AG04450 (cell line): Measurements from ENCODE around the gene RAB3B. TPM values are rescaled to one million over a fixed set of nuclear protein-coding genes. Genes with fewer than 3 reads are reported as not detected.

ENCODE experiments used
- CTCF ChIA-PET: fragments of 300-600, 350-600 bp; formaldehyde crosslinking; extraction: SDS; loops from one replicate; lab custom pipeline; 2022; ENCODE audit warnings: antibody characterized with exemption, inconsistent platforms; lab: Charles Lee
- POLR2A ChIA-PET: fragments of 350-600 bp; formaldehyde crosslinking; extraction: SDS; loops from one replicate; lab custom pipeline; 2021; ENCODE audit warnings: antibody characterized with exemption, inconsistent platforms; lab: Yijun Ruan, JAX
- DNase-seq: peaks from one replicate; pipeline ENCODE4 v3.0.0-alpha.2; 2011; ENCODE audit warnings: low read depth, low spot score
- H3K27ac ChIP-seq: one replicate; pipeline ENCODE4 v1.5.1; 2012; ENCODE audit warnings: low read depth, low read length, control low read depth
- H3K27me3 ChIP-seq: one replicate; pipeline ENCODE4 v1.6.0; 2012; ENCODE audit warnings: low read length; ENCODE audit not compliant: control insufficient read depth, insufficient read depth
- H3K4me3 ChIP-seq: 2 replicates; pipeline ENCODE4 v1.5.1; 2011; ENCODE audit warnings: mild to moderate bottlenecking, low read depth, low read length, control low read depth
- H3K9me3 ChIP-seq: 2 replicates; pipeline ENCODE4 v1.5.1; 2012; ENCODE audit warnings: low read length; ENCODE audit not compliant: control insufficient read depth, insufficient read depth
- polyA minus RNA-seq: library from RNA; depleted of rRNA, polyadenylated mRNA; stranded (reverse); fragments of >200 nt; gene quantifications from 2 replicates; pipeline ENCODE4 v1.2.3, GENCODE V29; 2011; rRNA and poly(A)+ RNA removed
- polyA plus RNA-seq: library from polyadenylated mRNA; depleted of rRNA; stranded (reverse); fragments of >200 nt; gene quantifications from 2 replicates; pipeline ENCODE4 v1.2.3, GENCODE V29; 2011; rRNA removed
- TF ChIP-seq, protein P1 (sequence below): IDR thresholded peaks from 2 replicates; pipeline ENCODE4 v1.5.1; 2011; ENCODE audit warnings: low read depth, low read length, control low read depth, inconsistent platforms

RAB3B gene, protein sequence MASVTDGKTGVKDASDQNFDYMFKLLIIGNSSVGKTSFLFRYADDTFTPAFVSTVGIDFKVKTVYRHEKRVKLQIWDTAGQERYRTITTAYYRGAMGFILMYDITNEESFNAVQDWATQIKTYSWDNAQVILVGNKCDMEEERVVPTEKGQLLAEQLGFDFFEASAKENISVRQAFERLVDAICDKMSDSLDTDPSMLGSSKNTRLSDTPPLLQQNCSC
- polyA plus RNA-seq (28.4 and 28.6 TPM in 2 replicates), polyA minus RNA-seq (51.1 and 66.1 TPM in 2 replicates)

DNA sequence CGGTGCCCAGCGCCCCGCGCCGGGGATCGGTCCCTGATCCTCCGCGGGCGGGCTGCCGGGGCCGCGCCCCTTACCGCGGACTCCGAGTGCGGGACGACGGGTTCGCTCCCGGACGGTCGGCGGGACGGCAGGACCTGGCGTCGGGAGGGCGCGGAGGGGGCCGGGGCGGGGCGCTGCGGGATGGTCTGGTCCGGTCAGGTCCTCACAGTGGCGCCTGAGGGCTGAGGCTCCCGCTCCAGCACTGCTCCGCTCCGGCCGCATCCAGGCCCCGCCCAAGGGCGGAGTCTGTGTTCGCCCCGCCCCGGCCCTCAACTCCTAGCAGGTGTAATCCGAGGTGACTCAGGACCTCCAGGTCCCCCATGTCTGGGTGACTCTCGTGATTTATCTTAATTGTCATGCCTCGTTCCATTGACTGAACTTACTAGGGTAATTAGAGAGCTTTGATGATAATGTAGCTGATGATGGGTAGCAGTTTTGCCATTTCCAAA is at the start of gene RAB3B:
Gene RAB3B, minus strand, starts transcription at position 223 of the 488 bp plus-strand sequence. CDS start 13,583 bp downstream, outside the sequence.
- CTCF ChIA-PET, result no interaction called here
- TF ChIP-seq, protein P1, sequence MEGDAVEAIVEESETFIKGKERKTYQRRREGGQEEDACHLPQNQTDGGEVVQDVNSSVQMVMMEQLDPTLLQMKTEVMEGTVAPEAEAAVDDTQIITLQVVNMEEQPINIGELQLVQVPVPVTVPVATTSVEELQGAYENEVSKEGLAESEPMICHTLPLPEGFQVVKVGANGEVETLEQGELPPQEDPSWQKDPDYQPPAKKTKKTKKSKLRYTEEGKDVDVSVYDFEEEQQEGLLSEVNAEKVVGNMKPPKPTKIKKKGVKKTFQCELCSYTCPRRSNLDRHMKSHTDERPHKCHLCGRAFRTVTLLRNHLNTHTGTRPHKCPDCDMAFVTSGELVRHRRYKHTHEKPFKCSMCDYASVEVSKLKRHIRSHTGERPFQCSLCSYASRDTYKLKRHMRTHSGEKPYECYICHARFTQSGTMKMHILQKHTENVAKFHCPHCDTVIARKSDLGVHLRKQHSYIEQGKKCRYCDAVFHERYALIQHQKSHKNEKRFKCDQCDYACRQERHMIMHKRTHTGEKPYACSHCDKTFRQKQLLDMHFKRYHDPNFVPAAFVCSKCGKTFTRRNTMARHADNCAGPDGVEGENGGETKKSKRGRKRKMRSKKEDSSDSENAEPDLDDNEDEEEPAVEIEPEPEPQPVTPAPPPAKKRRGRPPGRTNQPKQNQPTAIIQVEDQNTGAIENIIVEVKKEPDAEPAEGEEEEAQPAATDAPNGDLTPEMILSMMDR, result no peak
- POLR2A ChIA-PET, result interaction anchor here (0.7 kb wide), 1 partner anchor 8 kb away, joined by 4 read pairs; no protein-coding TSS in a partner anchor
- Histone ChIP-seq H3K27me3 (peaks cover 4% of the 10 kb centered on the region), H3K9me3 (no peaks in the 10 kb centered on the region), H3K4me3 (peak within 1 kb of the TSS; percentile 67), H3K27ac (no peak within 1 kb of the TSS)
- DNase-seq, result peak; percentile 6

DNA sequence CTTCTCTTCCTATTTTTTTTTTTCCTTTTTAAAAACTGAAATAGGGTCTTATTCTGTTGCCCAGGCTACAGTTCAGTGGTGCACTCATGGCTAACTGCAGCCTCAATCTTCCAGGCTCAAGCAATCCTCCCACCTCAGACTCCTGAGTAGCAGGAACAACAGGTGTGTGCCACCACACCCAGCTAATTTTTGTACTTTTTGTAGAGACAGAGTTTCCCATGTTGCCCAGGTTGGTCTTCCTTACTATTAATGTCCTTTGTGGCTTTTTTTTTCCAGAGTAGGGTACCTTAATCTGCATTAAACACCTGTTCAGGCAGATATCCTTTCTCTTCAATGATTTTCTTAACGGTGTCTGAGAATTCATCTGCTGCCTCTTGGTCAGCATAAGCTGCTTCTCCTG is 47.4 kb upstream of the RAB3B start:
- DNase-seq, result no peak
- H3K9me3 ChIP-seq, result no peaks in the 10 kb centered on the region
- TF ChIP-seq, protein P1, result no peak
- H3K27ac ChIP-seq, result no peak overlapping the region
- ChIA-PET CTCF (interaction anchor here (0.8 kb wide), 1 partner anchor 10 kb away, joined by 4 read pairs; no protein-coding TSS in a partner anchor), POLR2A (interaction anchor here (0.7 kb wide), 1 partner anchor 426 kb away, joined by 6 read pairs; no protein-coding TSS in a partner anchor)
- H3K27me3 ChIP-seq, result no peaks in the 10 kb centered on the region
- H3K4me3 ChIP-seq, result no peak overlapping the region

DNA sequence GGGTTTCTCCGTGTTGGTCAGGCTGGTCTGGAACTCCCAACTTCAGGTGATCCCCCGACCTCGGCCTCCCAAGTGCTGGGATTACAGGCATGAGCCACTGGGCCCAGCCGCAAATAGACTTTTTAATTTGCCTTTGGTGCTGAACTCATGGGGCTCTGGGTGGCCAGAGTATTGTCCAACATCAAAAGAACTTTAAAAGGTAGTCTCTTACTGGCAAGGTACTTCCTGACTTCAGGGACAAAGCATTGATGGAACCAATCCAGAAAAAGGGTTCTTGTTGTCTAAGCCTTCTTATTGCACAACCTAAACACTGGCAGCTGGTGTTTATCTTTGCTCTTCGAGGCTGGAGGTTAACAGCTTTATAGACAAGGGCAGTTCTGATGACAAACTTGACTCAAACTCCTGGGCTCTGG is 46.9 kb upstream of the RAB3B start:
- Histone ChIP-seq H3K27ac (no peak overlapping the region), H3K27me3 (no peaks in the 10 kb centered on the region), H3K4me3 (no peak overlapping the region), H3K9me3 (no peaks in the 10 kb centered on the region)
- CTCF ChIA-PET, result interaction anchor here (0.6 kb wide), 1 partner anchor 47 kb away, joined by 3 read pairs; no protein-coding TSS in a partner anchor
- DNase-seq, result no peak
- TF ChIP-seq, protein P1, result no peak
- POLR2A ChIA-PET, result no interaction called here

DNA sequence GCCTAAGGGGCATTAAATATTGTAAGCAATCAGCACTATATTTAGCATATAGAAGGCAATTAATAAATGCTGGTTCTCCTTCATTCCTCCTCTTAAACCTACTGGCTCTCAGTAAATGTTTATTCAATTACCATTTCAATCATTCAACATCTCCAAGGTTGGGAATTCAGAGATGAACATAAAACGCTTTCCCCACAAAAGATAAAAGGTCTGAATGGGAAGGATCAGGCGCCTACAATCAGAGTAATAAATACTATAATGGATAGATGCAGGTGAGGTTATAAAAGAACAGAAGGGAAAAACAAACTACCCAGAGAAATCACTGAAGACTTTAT is 43.5 kb upstream of the RAB3B start:
- TF ChIP-seq, protein P1, result no peak
- POLR2A ChIA-PET, result interaction anchor here (1.4 kb wide), 1 partner anchor 21 kb away, joined by 9 read pairs; the partner anchor contains the start of genes BTF3L4 and TXNDC12
- Histone ChIP-seq H3K4me3 (peak overlapping the region; percentile 97; the same call in 1 of the 2 replicates), H3K9me3 (no peaks in the 10 kb centered on the region), H3K27ac (peak overlapping the region; percentile 92), H3K27me3 (no peaks in the 10 kb centered on the region)
- CTCF ChIA-PET, result no interaction called here
- DNase-seq, result no peak
